ENCODE results near the gene EXOC4.

EXOC4 gene

DNA sequence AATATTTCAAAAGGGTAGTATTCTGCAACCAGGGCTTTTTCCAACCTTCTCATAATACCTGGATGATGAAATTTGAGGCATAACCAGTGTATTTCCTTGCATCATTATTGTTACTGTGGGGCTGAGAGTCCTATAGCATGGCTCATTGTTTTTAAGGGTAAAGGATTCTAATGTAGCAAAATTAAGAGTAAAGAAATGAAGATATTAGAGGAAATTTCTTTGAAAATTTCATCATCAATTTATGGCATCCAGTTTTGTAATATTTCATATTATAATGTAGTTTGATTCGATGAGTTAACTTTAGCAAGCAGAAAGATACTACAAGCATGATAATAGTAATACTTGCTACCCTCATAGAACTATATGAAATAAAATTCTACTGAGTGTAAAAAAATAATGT lies 486.9 kb downstream of the EXOC4 start:
- Histone ChIP-seq H3K4me1 (ENCODE audit: control insufficient read depth, insufficient read depth, low read length, poor library complexity, severe bottlenecking) (no peaks in the 10 kb centered on the region), H3K36me3 (ENCODE audit: control insufficient read depth, insufficient read depth, low read length) (no peaks in the 10 kb centered on the region), H3K27ac (ENCODE audit: low read depth, low read length, severe bottlenecking) (no peak overlapping the region), H3K4me3 (ENCODE audit: extremely low read depth, insufficient read depth, low read length, poor library complexity, severe bottlenecking) (no peak overlapping the region), H3K9me3 (ENCODE audit: control insufficient read depth, low read length) (no peaks in the 10 kb centered on the region)
- WGBS, 2 experiments (ENCODE audit: insufficient coverage in 2 of 2) = no CpG with 5 or more reads among the region's 1 CpG

DNA sequence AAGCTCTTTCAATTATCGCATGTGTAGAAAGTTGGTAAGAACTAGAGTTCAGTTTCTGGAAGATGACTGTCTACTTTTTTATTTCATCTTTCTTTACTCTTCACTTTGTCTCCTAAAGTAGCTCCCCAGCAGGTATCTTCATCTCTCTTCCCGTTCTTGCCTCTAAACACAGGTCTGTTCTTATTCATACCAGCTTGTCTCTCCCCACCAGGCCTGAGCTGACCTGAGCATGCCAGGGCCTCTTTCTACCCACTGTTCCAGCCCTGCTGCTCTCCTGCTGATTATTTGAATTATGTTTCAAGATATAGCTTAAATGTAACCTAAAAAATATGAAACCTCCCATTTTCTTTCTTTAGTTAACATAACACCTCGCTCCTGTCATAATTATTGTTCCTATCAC lies 488.2 kb downstream of the EXOC4 start:
- H3K4me1 ChIP-seq (ENCODE audit: control insufficient read depth, insufficient read depth, low read length, poor library complexity, severe bottlenecking) = no peaks in the 10 kb centered on the region
- no peak overlapping the region for H3K4me3 ChIP-seq (ENCODE audit: extremely low read depth, insufficient read depth, low read length, poor library complexity, severe bottlenecking)
- WGBS, 2 experiments (ENCODE audit: insufficient coverage in 2 of 2) = 80 to 100% methylated on average over 1 of the region's 3 CpGs
- no peak overlapping the region for H3K27ac ChIP-seq (ENCODE audit: low read depth, low read length, severe bottlenecking)
- H3K36me3 ChIP-seq (ENCODE audit: control insufficient read depth, insufficient read depth, low read length) = no peaks in the 10 kb centered on the region
- no peaks in the 10 kb centered on the region for H3K9me3 ChIP-seq (ENCODE audit: control insufficient read depth, low read length)

DNA sequence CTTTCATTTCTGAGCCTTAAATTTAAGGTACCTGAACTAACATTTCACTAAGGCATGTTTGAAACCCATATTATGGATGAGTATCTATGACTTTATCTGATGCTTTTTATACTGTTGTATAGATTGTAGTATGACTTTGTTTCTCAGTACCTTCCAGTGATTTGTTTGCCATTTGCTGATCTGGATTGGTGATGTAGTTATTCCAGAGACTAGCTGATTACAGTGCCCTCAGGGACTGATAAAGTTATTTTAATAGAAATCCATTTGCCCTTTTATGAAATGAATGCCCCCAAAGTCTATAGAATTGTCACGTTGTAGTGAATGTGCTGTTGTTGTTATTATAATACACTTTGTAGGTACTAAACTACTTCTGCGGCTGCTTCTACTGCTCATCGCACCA lies 488.8 kb downstream of the EXOC4 start:
- no peaks in the 10 kb centered on the region for H3K36me3 ChIP-seq (ENCODE audit: control insufficient read depth, insufficient read depth, low read length)
- no peak overlapping the region for H3K27ac ChIP-seq (ENCODE audit: low read depth, low read length, severe bottlenecking)
- H3K9me3 ChIP-seq (ENCODE audit: control insufficient read depth, low read length) = no peaks in the 10 kb centered on the region
- H3K4me1 ChIP-seq (ENCODE audit: control insufficient read depth, insufficient read depth, low read length, poor library complexity, severe bottlenecking) = peaks cover 4% of the 10 kb centered on the region
- H3K4me3 ChIP-seq (ENCODE audit: extremely low read depth, insufficient read depth, low read length, poor library complexity, severe bottlenecking) = no peak overlapping the region
- WGBS, 2 experiments (ENCODE audit: insufficient coverage in 2 of 2) = no CpG with 5 or more reads among the region's 3 CpGs

DNA sequence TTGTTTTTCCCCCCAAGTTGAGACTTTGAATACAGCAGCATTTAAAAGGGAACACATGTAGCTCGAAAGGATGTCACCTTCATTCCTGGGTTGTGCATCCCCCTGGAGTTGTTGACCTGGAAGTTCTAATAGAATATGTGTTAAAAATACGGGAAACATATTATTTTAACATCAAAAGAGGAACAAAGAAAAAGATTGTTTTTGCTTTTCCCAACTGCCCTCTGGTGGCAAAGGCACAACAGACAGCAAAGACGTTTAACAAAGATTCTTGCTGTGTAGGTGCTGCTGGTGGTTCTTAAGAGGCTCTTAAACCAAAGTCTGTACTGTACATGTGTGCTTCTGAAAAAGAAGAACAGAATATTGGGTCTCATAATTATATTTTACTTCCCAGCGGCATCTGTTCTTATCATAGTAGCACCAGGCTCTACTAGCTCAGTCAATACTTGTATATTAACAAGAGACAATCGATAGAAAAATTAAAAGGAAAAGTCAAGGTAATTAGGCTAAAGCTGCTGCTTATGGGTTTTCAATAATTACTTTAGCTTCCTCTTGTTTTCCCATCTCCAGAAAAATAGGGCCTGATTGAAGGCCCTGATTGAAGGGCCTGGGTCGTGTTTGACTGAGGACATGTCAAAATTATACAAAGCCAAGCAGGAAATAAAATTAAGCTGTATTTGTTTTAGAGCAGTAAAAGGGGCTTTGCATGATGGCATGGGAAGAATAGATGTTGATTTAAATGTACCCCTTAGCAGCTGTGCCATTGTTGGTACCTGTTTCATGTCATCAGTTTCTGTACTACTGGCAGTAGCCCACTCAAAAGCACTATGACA lies 490.0 kb downstream of the EXOC4 start:
- H3K9me3 ChIP-seq (ENCODE audit: control insufficient read depth, low read length) = no peaks in the 10 kb centered on the region
- 30 to 68% methylated on average over 2 to 3 of the region's 6 CpGs for whole genome bisulfite sequencing, 2 experiments (ENCODE audit: insufficient coverage in 2 of 2)
- no peaks in the 10 kb centered on the region for H3K36me3 ChIP-seq (ENCODE audit: control insufficient read depth, insufficient read depth, low read length)
- no peak overlapping the region for H3K4me3 ChIP-seq (ENCODE audit: extremely low read depth, insufficient read depth, low read length, poor library complexity, severe bottlenecking)
- H3K27ac ChIP-seq (ENCODE audit: low read depth, low read length, severe bottlenecking) = no peak overlapping the region
- H3K4me1 ChIP-seq (ENCODE audit: control insufficient read depth, insufficient read depth, low read length, poor library complexity, severe bottlenecking) = peaks cover 5% of the 10 kb centered on the region

- WGBS, 2 experiments (ENCODE audit: insufficient coverage in 2 of 2) = 93 to 94% methylated on average over 3 of the region's 3 CpGs
These were observed 491.6 kb downstream of the EXOC4 start for GRCh38 chr7:133744451-133744850.

DNA sequence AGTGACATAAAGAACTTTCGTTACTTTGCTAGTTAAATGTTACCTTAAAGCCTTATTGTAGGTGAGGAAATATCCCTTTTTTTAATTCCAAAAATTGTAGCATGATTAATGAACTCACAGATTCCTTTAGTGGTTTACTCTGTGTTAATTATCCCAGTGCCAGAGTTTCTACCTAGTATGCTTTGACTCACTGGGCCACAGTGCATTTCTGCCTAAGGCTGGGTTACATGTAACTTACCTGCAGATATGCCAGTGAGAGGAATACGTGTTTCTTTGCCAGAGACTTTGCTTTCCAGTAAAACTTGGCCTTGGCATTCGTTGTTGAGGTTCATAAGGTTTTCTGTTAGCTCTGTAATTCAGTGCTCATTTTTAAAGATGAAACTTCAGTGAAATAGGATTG lies 493.4 kb downstream of the EXOC4 start:
- Histone ChIP-seq H3K4me1 (ENCODE audit: control insufficient read depth, insufficient read depth, low read length, poor library complexity, severe bottlenecking) (peaks cover 5% of the 10 kb centered on the region), H3K9me3 (ENCODE audit: control insufficient read depth, low read length) (no peaks in the 10 kb centered on the region), H3K36me3 (ENCODE audit: control insufficient read depth, insufficient read depth, low read length) (no peaks in the 10 kb centered on the region), H3K27ac (ENCODE audit: low read depth, low read length, severe bottlenecking) (no peak overlapping the region), H3K4me3 (ENCODE audit: extremely low read depth, insufficient read depth, low read length, poor library complexity, severe bottlenecking) (no peak overlapping the region)
- WGBS, 2 experiments (ENCODE audit: insufficient coverage in 2 of 2) = 90% methylated on average over 2 of the region's 3 CpGs

More at GRCh38 chr7:133744451-133744850, 491.6 kb downstream of the EXOC4 start:
- Histone ChIP-seq H3K4me1 (ENCODE audit: control insufficient read depth, insufficient read depth, low read length, poor library complexity, severe bottlenecking) (peaks cover 5% of the 10 kb centered on the region), H3K36me3 (ENCODE audit: control insufficient read depth, insufficient read depth, low read length) (no peaks in the 10 kb centered on the region), H3K4me3 (ENCODE audit: extremely low read depth, insufficient read depth, low read length, poor library complexity, severe bottlenecking) (no peak overlapping the region), H3K9me3 (ENCODE audit: control insufficient read depth, low read length) (no peaks in the 10 kb centered on the region), H3K27ac (ENCODE audit: low read depth, low read length, severe bottlenecking) (no peak overlapping the region)

GRCh38 chr7:133746847-133747246 lies 494.0 kb downstream of the EXOC4 start:
- Histone ChIP-seq H3K4me1 (ENCODE audit: control insufficient read depth, insufficient read depth, low read length, poor library complexity, severe bottlenecking) (peaks cover 5% of the 10 kb centered on the region), H3K36me3 (ENCODE audit: control insufficient read depth, insufficient read depth, low read length) (no peaks in the 10 kb centered on the region), H3K27ac (ENCODE audit: low read depth, low read length, severe bottlenecking) (no peak overlapping the region), H3K4me3 (ENCODE audit: extremely low read depth, insufficient read depth, low read length, poor library complexity, severe bottlenecking) (no peak overlapping the region), H3K9me3 (ENCODE audit: control insufficient read depth, low read length) (no peaks in the 10 kb centered on the region)
- 89% methylated on average over 1 of the region's 2 CpGs; no CpG with 5 or more reads in 1 of the 2 experiments for WGBS, 2 experiments (ENCODE audit: insufficient coverage in 2 of 2)

GRCh38 chr7:133748443-133749407 lies 495.8 kb downstream of the EXOC4 start:
- 100% methylated on average over 2 of the region's 4 CpGs; no CpG with 5 or more reads in 1 of the 2 experiments for WGBS, 2 experiments (ENCODE audit: insufficient coverage in 2 of 2)
- Histone ChIP-seq H3K36me3 (ENCODE audit: control insufficient read depth, insufficient read depth, low read length) (no peaks in the 10 kb centered on the region), H3K27ac (ENCODE audit: low read depth, low read length, severe bottlenecking) (no peak overlapping the region)

GRCh38 chr7:133750287-133750686 lies 497.4 kb downstream of the EXOC4 start:
- H3K36me3 ChIP-seq (ENCODE audit: control insufficient read depth, insufficient read depth, low read length) = no peaks in the 10 kb centered on the region
- H3K27ac ChIP-seq (ENCODE audit: low read depth, low read length, severe bottlenecking) = no peak overlapping the region
- WGBS, 2 experiments (ENCODE audit: insufficient coverage in 2 of 2) = 75 to 100% methylated on average over 1 of the region's 3 CpGs

More at GRCh38 chr7:133748443-133749407, 495.8 kb downstream of the EXOC4 start:
- no peak overlapping the region for H3K4me3 ChIP-seq (ENCODE audit: extremely low read depth, insufficient read depth, low read length, poor library complexity, severe bottlenecking)
- H3K9me3 ChIP-seq (ENCODE audit: control insufficient read depth, low read length) = no peaks in the 10 kb centered on the region
- peaks cover 5% of the 10 kb centered on the region for H3K4me1 ChIP-seq (ENCODE audit: control insufficient read depth, insufficient read depth, low read length, poor library complexity, severe bottlenecking)

DNA sequence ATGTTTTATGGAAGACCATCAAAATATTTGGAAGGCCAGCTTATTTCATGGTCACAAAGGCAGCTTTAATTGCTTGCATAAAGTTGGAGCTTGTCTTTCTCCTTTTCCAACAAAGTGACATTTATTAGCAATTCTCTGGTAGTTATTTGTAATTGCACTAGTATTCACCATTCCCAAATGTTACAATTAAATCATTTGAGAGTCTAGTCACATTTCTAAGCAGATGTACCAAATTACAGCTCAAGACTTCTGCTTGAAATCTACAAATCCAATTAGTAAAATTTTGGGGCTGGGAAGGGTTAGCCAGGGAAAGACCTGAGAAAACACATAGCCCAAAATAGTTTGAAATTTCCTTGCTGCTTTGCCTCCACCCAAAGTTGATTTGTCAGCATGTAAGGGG lies 498.2 kb downstream of the EXOC4 start:
- H3K4me3 ChIP-seq (ENCODE audit: extremely low read depth, insufficient read depth, low read length, poor library complexity, severe bottlenecking) = no peak overlapping the region

More at GRCh38 chr7:133750287-133750686, 497.4 kb downstream of the EXOC4 start:
- Histone ChIP-seq H3K9me3 (ENCODE audit: control insufficient read depth, low read length) (no peaks in the 10 kb centered on the region), H3K4me3 (ENCODE audit: extremely low read depth, insufficient read depth, low read length, poor library complexity, severe bottlenecking) (no peak overlapping the region), H3K4me1 (ENCODE audit: control insufficient read depth, insufficient read depth, low read length, poor library complexity, severe bottlenecking) (peaks cover 5% of the 10 kb centered on the region)

More for the DNA sequence above, 498.2 kb downstream of the EXOC4 start:
- Histone ChIP-seq H3K36me3 (ENCODE audit: control insufficient read depth, insufficient read depth, low read length) (no peaks in the 10 kb centered on the region), H3K9me3 (ENCODE audit: control insufficient read depth, low read length) (no peaks in the 10 kb centered on the region), H3K4me1 (ENCODE audit: control insufficient read depth, insufficient read depth, low read length, poor library complexity, severe bottlenecking) (peaks cover 5% of the 10 kb centered on the region), H3K27ac (ENCODE audit: low read depth, low read length, severe bottlenecking) (no peak overlapping the region)
